ENCODE measurements around the gene CRYBG2.
"Not testable (repeated sequence)": the region's sequence is repeated elsewhere in the genome, so short reads cannot be mapped to it uniquely, and the experiment has no call there.

CRYBG2 gene

GRCh38 chr1:26321315-26322041 is 32.5 kb downstream of the CRYBG2 start:
- H3K27ac Mint-ChIP-seq = peak overlapping the region; percentile 59 to 89
- H3K27me3 Mint-ChIP-seq = no peaks in the 10 kb centered on the region
- no peaks in the 10 kb centered on the region for H3K9me3 Mint-ChIP-seq
- ATAC-seq = peak; percentile 70
- DNase-seq = peak; percentile 92 to 94
- peak overlapping the region; percentile 77 to 80 for H3K4me3 Mint-ChIP-seq
- peaks cover 57% of the 10 kb centered on the region for H3K4me1 Mint-ChIP-seq

GRCh38 chr1:26320896-26321295 is 33.0 kb downstream of the CRYBG2 start:
- no peaks in the 10 kb centered on the region for H3K27me3 Mint-ChIP-seq
- H3K4me3 Mint-ChIP-seq = peak overlapping the region; percentile 84 to 98
- no peaks in the 10 kb centered on the region for H3K9me3 Mint-ChIP-seq
- ATAC-seq (peak; percentile 9), DNase-seq (no peak)
- peaks cover 63% of the 10 kb centered on the region for H3K4me1 Mint-ChIP-seq
- H3K27ac Mint-ChIP-seq = no peak overlapping the region

- Mint-ChIP-seq H3K9me3 (no peaks in the 10 kb centered on the region), H3K27me3 (no peaks in the 10 kb centered on the region), H3K4me1 (peaks cover 82% of the 10 kb centered on the region), H3K27ac (peak overlapping the region; percentile 93 to 96), H3K4me3 (peak overlapping the region; percentile 84 to 98)
- ATAC-seq (peak; percentile 46), DNase-seq (peak; percentile 51 to 72)
Measured at GRCh38 chr1:26318338-26319064, 35.4 kb downstream of the CRYBG2 start.

- DNase-seq (peak; percentile 72 to 77), ATAC-seq (peak; percentile 72)
Measured at GRCh38 chr1:26317612-26318337, 36.2 kb downstream of the CRYBG2 start, which contains the start of gene CD52. Gene CD52 (plus strand): TSS chr1:26317958. CDS start chr1:26318018, 60 bp downstream.

GRCh38 chr1:26317146-26317545 is 36.8 kb downstream of the CRYBG2 start:
- peak overlapping the region; percentile 93 to 96 for H3K27ac Mint-ChIP-seq
- H3K9me3 Mint-ChIP-seq = no peaks in the 10 kb centered on the region
- no peak for ATAC-seq
- peaks cover 70% of the 10 kb centered on the region for H3K4me1 Mint-ChIP-seq
- no peak for DNase-seq
- no peaks in the 10 kb centered on the region for H3K27me3 Mint-ChIP-seq
- H3K4me3 Mint-ChIP-seq = peak overlapping the region; percentile 84 to 98

More at GRCh38 chr1:26317612-26318337, 36.2 kb downstream of the CRYBG2 start, which contains the start of gene CD52:
- Mint-ChIP-seq H3K27me3 (no peaks in the 10 kb centered on the region), H3K4me1 (peaks cover 76% of the 10 kb centered on the region), H3K27ac (peak within 1 kb of the TSS; percentile 93 to 96), H3K9me3 (no peaks in the 10 kb centered on the region), H3K4me3 (peak within 1 kb of the TSS; percentile 84 to 98)

- H3K27ac Mint-ChIP-seq = peak overlapping the region in 1 of 2 donors; percentile 4
- H3K9me3 Mint-ChIP-seq = no peaks in the 10 kb centered on the region
- peaks cover 60% of the 10 kb centered on the region for H3K4me1 Mint-ChIP-seq
- peak overlapping the region; percentile 48 to 77 for H3K4me3 Mint-ChIP-seq
- DNase-seq = no peak
- ATAC-seq = no peak
- H3K27me3 Mint-ChIP-seq = no peaks in the 10 kb centered on the region
Measured at GRCh38 chr1:26315874-26316850, 37.8 kb downstream of the CRYBG2 start.

- ATAC-seq (no peak), DNase-seq (no peak)
- H3K27ac Mint-ChIP-seq = no peak overlapping the region
- peaks cover 43% of the 10 kb centered on the region for H3K4me1 Mint-ChIP-seq
- H3K27me3 Mint-ChIP-seq = no peaks in the 10 kb centered on the region
- H3K4me3 Mint-ChIP-seq = no peak overlapping the region
- no peaks in the 10 kb centered on the region for H3K9me3 Mint-ChIP-seq
Measured at GRCh38 chr1:26314501-26314900, 39.4 kb downstream of the CRYBG2 start.

- peak in 1 of 2 donors; percentile 59 for DNase-seq
- H3K9me3 Mint-ChIP-seq, H3K27me3 Mint-ChIP-seq: not testable (repeated sequence)
- H3K4me3 Mint-ChIP-seq = peak overlapping the region; percentile 83 to 98
- ATAC-seq = peak; percentile 57
- peak overlapping the region; percentile 93 to 95 for H3K27ac Mint-ChIP-seq
- H3K4me1 Mint-ChIP-seq = peaks cover 45% of the 10 kb centered on the region
Measured at GRCh38 chr1:26307966-26308899, 45.7 kb downstream of the CRYBG2 start.

- Mint-ChIP-seq H3K27me3 (no peaks in the 10 kb centered on the region), H3K9me3 (no peaks in the 10 kb centered on the region), H3K4me1 (peaks cover 45% of the 10 kb centered on the region), H3K4me3 (peak overlapping the region; percentile 83 to 98), H3K27ac (peak overlapping the region; percentile 93 to 95)
- ATAC-seq (peak; percentile 20), DNase-seq (peak in 1 of 2 donors; percentile 34)
Measured at GRCh38 chr1:26307363-26307781, 46.6 kb downstream of the CRYBG2 start.

- Mint-ChIP-seq H3K4me1 (peaks cover 45% of the 10 kb centered on the region), H3K27me3 (no peaks in the 10 kb centered on the region), H3K27ac (peak within 1 kb of the TSS; percentile 93 to 96), H3K9me3 (no peaks in the 10 kb centered on the region), H3K4me3 (peak within 1 kb of the TSS; percentile 98 to 99)
- DNase-seq (peak; percentile 86 to 94), ATAC-seq (peak; percentile 98)
Measured at GRCh38 chr1:26306290-26307229, 47.4 kb downstream of the CRYBG2 start, which contains the start of gene UBXN11. Gene UBXN11 (minus strand): TSS chr1:26306636. CDS start chr1:26302883, 3,753 bp downstream.

- peaks cover 48% of the 10 kb centered on the region for H3K4me1 Mint-ChIP-seq
- DNase-seq = no peak
- peak; percentile 0 for ATAC-seq
Measured at GRCh38 chr1:26305667-26306289, 48.2 kb downstream of the CRYBG2 start.

GRCh38 chr1:26302733-26303405 is 51.1 kb downstream of the CRYBG2 start:
- H3K27me3 Mint-ChIP-seq = no peaks in the 10 kb centered on the region
- no peaks in the 10 kb centered on the region for H3K9me3 Mint-ChIP-seq
- peak overlapping the region in 1 of 2 donors; percentile 67 for H3K27ac Mint-ChIP-seq
- H3K4me1 Mint-ChIP-seq = peaks cover 46% of the 10 kb centered on the region
- no peak overlapping the region for H3K4me3 Mint-ChIP-seq
- DNase-seq (no peak), ATAC-seq (no peak)

More at GRCh38 chr1:26305667-26306289, 48.2 kb downstream of the CRYBG2 start:
- Mint-ChIP-seq H3K9me3 (no peaks in the 10 kb centered on the region), H3K27me3 (no peaks in the 10 kb centered on the region), H3K4me3 (peak overlapping the region; percentile 98 to 99), H3K27ac (peak overlapping the region; percentile 75 to 96)

Measured in stimulated activated naive CD8-positive, alpha-beta T cell treated with anti-CD3 and anti-CD28 coated beads, Interleukin-15, amount 100 ng/mL, for 72 hours (primary cell).